ENCODE measurements around the gene TMEM117.
"Not testable (repeated sequence)": the region's sequence is repeated elsewhere in the genome, so short reads cannot be mapped to it uniquely, and the experiment has no call there.

TMEM117 gene

GRCh38 chr12:43836475-43836989, 651 bp downstream of the TMEM117 start:
- Histone ChIP-seq H3K4me2 (peak overlapping the region; percentile 85), H3K9ac (peak overlapping the region; percentile 89), H3K4me1 (peaks cover 32% of the 10 kb centered on the region), H3K27me3 (no peaks in the 10 kb centered on the region), H3K36me3 (no peaks in the 10 kb centered on the region), H3K9me3 (no peaks in the 10 kb centered on the region), H4K20me1 (no peaks in the 10 kb centered on the region), H3K27ac (peak overlapping the region; percentile 91), H3K4me3 (peak overlapping the region; percentile 77)
- TF ChIP-seq Cebpa-rat (IDR thresholded peaks at IDR 0.05), result no peak

GRCh38 chr12:43840338-43840737, 4.5 kb downstream of the TMEM117 start:
- Histone ChIP-seq H3K4me3 (no peak overlapping the region), H3K9me3 (no peaks in the 10 kb centered on the region), H4K20me1 (no peaks in the 10 kb centered on the region), H3K27me3 (no peaks in the 10 kb centered on the region), H3K9ac (no peak overlapping the region), H3K36me3 (peaks cover 13% of the 10 kb centered on the region; the same call in 1 of the 2 replicates), H3K27ac (no peak overlapping the region), H3K4me2 (no peak overlapping the region), H3K4me1 (peaks cover 17% of the 10 kb centered on the region)
- TF ChIP-seq Cebpa-rat (IDR thresholded peaks at IDR 0.05), result no peak

GRCh38 chr12:43841253-43841652, 5.4 kb downstream of the TMEM117 start:
- no peaks in the 10 kb centered on the region for H3K9me3 ChIP-seq
- H3K27ac ChIP-seq, result no peak overlapping the region
- H3K36me3 ChIP-seq, result peaks cover 16% of the 10 kb centered on the region; the same call in 1 of the 2 replicates
- H4K20me1 ChIP-seq, result no peaks in the 10 kb centered on the region
- H3K4me1 ChIP-seq, result peaks cover 16% of the 10 kb centered on the region
- TF ChIP-seq Cebpa-rat (IDR thresholded peaks at IDR 0.05), result no peak
- no peak overlapping the region for H3K4me3 ChIP-seq
- H3K9ac ChIP-seq, result no peak overlapping the region
- no peaks in the 10 kb centered on the region for H3K27me3 ChIP-seq
- H3K4me2 ChIP-seq, result no peak overlapping the region

- Histone ChIP-seq H3K27ac (no peak overlapping the region), H3K27me3 (no peaks in the 10 kb centered on the region), H3K4me1 (peaks cover 8% of the 10 kb centered on the region), H3K4me2 (no peak overlapping the region), H3K4me3 (no peak overlapping the region), H3K36me3 (peaks cover 21% of the 10 kb centered on the region; the same call in 1 of the 2 replicates), H3K9ac (no peak overlapping the region), H3K9me3 (peaks cover 2% of the 10 kb centered on the region), H4K20me1 (no peaks in the 10 kb centered on the region)
- TF ChIP-seq Cebpa-rat (IDR thresholded peaks at IDR 0.05), result no peak
These were observed 6.4 kb downstream of the TMEM117 start for GRCh38 chr12:43842259-43842658.

GRCh38 chr12:43847425-43848225, 11.7 kb downstream of the TMEM117 start:
- H3K9me3 ChIP-seq, result peaks cover 14% of the 10 kb centered on the region
- H3K27ac ChIP-seq, H3K4me1 ChIP-seq: not testable (repeated sequence)

GRCh38 chr12:43848226-43848507, 12.3 kb downstream of the TMEM117 start:
- Histone ChIP-seq H3K4me1 (no peaks in the 10 kb centered on the region), H4K20me1 (no peaks in the 10 kb centered on the region), H3K4me3 (no peak overlapping the region), H3K36me3 (peaks cover 42% of the 10 kb centered on the region; the same call in 1 of the 2 replicates), H3K4me2 (no peak overlapping the region), H3K9ac (no peak overlapping the region), H3K27me3 (no peaks in the 10 kb centered on the region), H3K9me3 (peaks cover 14% of the 10 kb centered on the region), H3K27ac (no peak overlapping the region)
- TF ChIP-seq Cebpa-rat (IDR thresholded peaks at IDR 0.05), result no peak

More at GRCh38 chr12:43847425-43848225, 11.7 kb downstream of the TMEM117 start:
- not testable (repeated sequence) for H3K4me2 ChIP-seq, H4K20me1 ChIP-seq, H3K9ac ChIP-seq, H3K4me3 ChIP-seq, H3K27me3 ChIP-seq
- H3K36me3 ChIP-seq, result peaks cover 42% of the 10 kb centered on the region; the same call in 1 of the 2 replicates

- H3K9ac ChIP-seq, result no peak overlapping the region
- no peak overlapping the region for H3K4me2 ChIP-seq
- peaks cover 14% of the 10 kb centered on the region for H3K9me3 ChIP-seq
- no peaks in the 10 kb centered on the region for H3K27me3 ChIP-seq
- no peaks in the 10 kb centered on the region for H3K4me1 ChIP-seq
- H3K27ac ChIP-seq, result no peak overlapping the region
- TF ChIP-seq Cebpa-rat (IDR thresholded peaks at IDR 0.05), result no peak
- H3K4me3 ChIP-seq, result no peak overlapping the region
- H3K36me3 ChIP-seq, result peaks cover 42% of the 10 kb centered on the region; the same call in 1 of the 2 replicates
- H4K20me1 ChIP-seq, result no peaks in the 10 kb centered on the region
These were observed 12.9 kb downstream of the TMEM117 start for GRCh38 chr12:43848786-43849185.

- H3K36me3 ChIP-seq, result peaks cover 16% of the 10 kb centered on the region; the same call in 1 of the 2 replicates
- H3K9ac ChIP-seq, result no peak overlapping the region
- no peak overlapping the region for H3K27ac ChIP-seq
- no peaks in the 10 kb centered on the region for H3K4me1 ChIP-seq
- H3K4me3 ChIP-seq, result no peak overlapping the region
- H3K9me3 ChIP-seq, result peaks cover 7% of the 10 kb centered on the region
- no peaks in the 10 kb centered on the region for H4K20me1 ChIP-seq
- H3K4me2 ChIP-seq, result no peak overlapping the region
- TF ChIP-seq Cebpa-rat (IDR thresholded peaks at IDR 0.05), result no peak
- H3K27me3 ChIP-seq, result no peaks in the 10 kb centered on the region
These were observed 16.9 kb downstream of the TMEM117 start for GRCh38 chr12:43852744-43853143.

GRCh38 chr12:43856972-43857371, 21.1 kb downstream of the TMEM117 start:
- no peak overlapping the region for H3K4me2 ChIP-seq
- H3K4me1 ChIP-seq, result no peaks in the 10 kb centered on the region
- H3K36me3 ChIP-seq, result no peaks in the 10 kb centered on the region
- H3K4me3 ChIP-seq, result no peak overlapping the region
- H3K9ac ChIP-seq, result no peak overlapping the region
- H3K9me3 ChIP-seq, result no peaks in the 10 kb centered on the region
- no peak for TF ChIP-seq Cebpa-rat (IDR thresholded peaks at IDR 0.05)
- H3K27ac ChIP-seq, result no peak overlapping the region
- H3K27me3 ChIP-seq, result no peaks in the 10 kb centered on the region
- H4K20me1 ChIP-seq, result no peaks in the 10 kb centered on the region

GRCh38 chr12:43858096-43858495, 22.2 kb downstream of the TMEM117 start:
- no peak for TF ChIP-seq Cebpa-rat (IDR thresholded peaks at IDR 0.05)
- no peak overlapping the region for H3K4me3 ChIP-seq
- no peaks in the 10 kb centered on the region for H3K36me3 ChIP-seq
- no peaks in the 10 kb centered on the region for H3K27me3 ChIP-seq
- H3K9me3 ChIP-seq, result no peaks in the 10 kb centered on the region
- H3K9ac ChIP-seq, result no peak overlapping the region
- H4K20me1 ChIP-seq, result no peaks in the 10 kb centered on the region
- H3K4me1 ChIP-seq, result no peaks in the 10 kb centered on the region
- H3K4me2 ChIP-seq, result no peak overlapping the region
- no peak overlapping the region for H3K27ac ChIP-seq

All from BLaER1 (cell line).